ENCODE data around the gene VPS51.
"Not testable (repeated sequence)": the region's sequence is repeated elsewhere in the genome, so short reads cannot be mapped to it uniquely, and the experiment has no call there.

VPS51 gene

DNA sequence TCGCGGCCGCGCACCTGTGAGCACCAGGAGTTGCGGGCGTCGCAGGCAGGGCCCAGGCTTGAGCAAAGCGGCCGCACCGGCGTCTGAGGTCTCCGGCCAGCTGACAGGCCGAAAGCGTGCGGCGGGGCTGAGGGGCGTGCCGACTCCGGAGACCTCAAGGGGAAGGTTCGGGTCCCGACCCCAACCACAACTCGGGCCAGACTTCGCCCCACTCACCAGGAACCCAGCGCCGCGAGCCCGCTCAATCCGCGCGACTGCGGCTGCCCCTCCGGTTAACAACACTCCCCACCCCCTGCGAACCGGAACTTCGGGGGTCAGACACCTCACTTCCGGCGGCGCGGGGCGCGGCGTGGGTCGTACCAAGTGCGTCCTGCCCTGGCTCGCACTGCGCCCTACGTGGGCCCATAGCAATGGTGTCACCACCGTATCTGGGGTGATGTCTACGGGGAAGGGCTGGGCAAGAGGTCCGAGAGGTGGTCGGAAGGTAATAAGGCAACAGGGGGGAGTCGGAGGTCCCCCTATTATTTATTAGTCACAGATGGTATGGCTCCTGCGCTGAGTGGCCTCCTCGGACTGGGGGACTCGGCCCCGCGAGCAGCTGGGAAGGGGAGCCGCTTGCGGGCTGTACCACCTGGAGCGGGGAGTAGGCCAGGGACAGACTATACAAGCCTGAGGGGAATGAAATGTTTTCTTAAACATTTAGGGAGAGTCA is 38.4 kb downstream of the VPS51 start, which contains the start of gene SYVN1:
Gene SYVN1 (minus strand): TSS at position 280 of the 712 bp plus-strand sequence. CDS start 918 bp downstream, outside the sequence.
- H3K4me3 ChIP-seq (ENCODE audit: insufficient read depth, low read depth, low read length) = peak within 1 kb of the TSS; percentile 83
- no peaks in the 10 kb centered on the region for H3K9me3 ChIP-seq (ENCODE audit: control insufficient read depth, low read length)
- peak within 1 kb of the TSS; percentile 96 for H3K27ac ChIP-seq (ENCODE audit: insufficient read depth, low read depth, low read length, poor library complexity, severe bottlenecking)
- H3K4me1 ChIP-seq (ENCODE audit: control insufficient read depth, insufficient read depth, low read length) = peaks cover 11% of the 10 kb centered on the region
- H3K36me3 ChIP-seq (ENCODE audit: control insufficient read depth, insufficient read depth, low read length) = peaks cover 2% of the 10 kb centered on the region
- 0% methylated on average over 60 of the region's 60 CpGs for WGBS, 2 experiments
- no peaks in the 10 kb centered on the region for H3K27me3 ChIP-seq (ENCODE audit: control insufficient read depth, insufficient read depth, low read length, poor library complexity, severe bottlenecking)

DNA sequence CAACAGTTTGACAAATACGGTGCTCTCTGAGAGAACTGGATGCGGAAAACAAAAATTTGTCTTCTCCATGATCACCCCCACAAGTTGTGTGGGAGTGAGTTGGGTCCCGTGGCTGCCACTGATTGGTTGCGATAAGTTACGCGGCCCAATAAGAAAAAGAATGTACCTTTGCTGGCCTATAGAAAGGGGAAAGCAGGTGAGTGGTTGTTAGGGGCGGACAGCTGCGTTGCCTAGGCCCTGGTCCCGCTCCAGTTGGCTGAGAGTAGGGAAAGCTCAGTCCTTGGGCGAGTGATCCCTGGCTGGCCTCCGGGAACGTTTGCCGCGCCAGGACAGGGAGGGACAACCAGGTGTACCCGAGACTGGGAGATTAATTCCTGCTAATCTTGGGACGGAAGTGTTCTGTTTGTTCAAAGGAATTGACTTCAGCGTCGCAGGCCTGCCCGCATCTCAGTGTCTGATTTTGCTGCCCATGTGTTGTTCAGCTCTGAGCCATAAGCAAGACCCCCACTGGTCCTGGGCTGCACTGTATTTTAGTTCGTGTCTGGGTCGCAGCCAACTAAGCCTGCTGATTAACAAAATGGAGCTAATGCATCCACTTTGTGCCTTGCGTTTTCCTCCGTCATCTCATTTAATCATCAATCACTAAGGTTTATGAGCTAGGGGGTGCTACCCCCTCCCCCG is 39.1 kb downstream of the VPS51 start:
- peak overlapping the region; percentile 83 for H3K4me3 ChIP-seq (ENCODE audit: insufficient read depth, low read depth, low read length)
- H3K36me3 ChIP-seq (ENCODE audit: control insufficient read depth, insufficient read depth, low read length) = no peaks in the 10 kb centered on the region
- no peaks in the 10 kb centered on the region for H3K9me3 ChIP-seq (ENCODE audit: control insufficient read depth, low read length)
- no peaks in the 10 kb centered on the region for H3K27me3 ChIP-seq (ENCODE audit: control insufficient read depth, insufficient read depth, low read length, poor library complexity, severe bottlenecking)
- H3K4me1 ChIP-seq (ENCODE audit: control insufficient read depth, insufficient read depth, low read length) = peaks cover 11% of the 10 kb centered on the region
- WGBS, 2 experiments = 9 to 10% methylated on average over 24 of the region's 24 CpGs
- peak overlapping the region; percentile 96 for H3K27ac ChIP-seq (ENCODE audit: insufficient read depth, low read depth, low read length, poor library complexity, severe bottlenecking)

DNA sequence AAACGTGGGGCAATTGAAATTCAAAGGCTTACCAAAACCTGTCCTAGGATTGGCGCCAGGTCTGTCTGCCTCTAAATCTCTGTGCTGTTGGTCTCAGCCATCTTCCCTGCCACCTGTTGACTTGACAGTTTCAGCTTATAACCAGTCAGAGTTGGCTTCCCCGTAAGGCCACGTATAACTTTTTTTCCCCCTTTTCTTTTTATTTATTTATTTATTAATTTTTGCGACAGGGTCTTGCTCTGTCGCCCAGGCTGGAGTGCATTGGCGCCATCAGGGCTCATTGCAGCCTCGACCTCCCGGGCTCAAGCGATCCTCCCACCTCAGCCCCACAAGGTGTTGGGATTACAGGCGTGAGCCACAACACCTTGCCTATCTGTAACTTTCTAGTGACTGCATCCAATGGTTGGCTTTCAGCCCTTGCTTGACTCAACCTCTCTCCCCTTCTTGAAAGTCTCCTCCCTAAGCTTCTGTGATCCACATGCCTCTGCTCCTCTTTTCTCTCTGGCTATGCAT is 39.7 kb downstream of the VPS51 start:
- Histone ChIP-seq H3K9me3 (ENCODE audit: control insufficient read depth, low read length) (no peaks in the 10 kb centered on the region), H3K36me3 (ENCODE audit: control insufficient read depth, insufficient read depth, low read length) (no peaks in the 10 kb centered on the region), H3K4me3 (ENCODE audit: insufficient read depth, low read depth, low read length) (peak overlapping the region; percentile 83), H3K27ac (ENCODE audit: insufficient read depth, low read depth, low read length, poor library complexity, severe bottlenecking) (no peak overlapping the region), H3K27me3 (ENCODE audit: control insufficient read depth, insufficient read depth, low read length, poor library complexity, severe bottlenecking) (peaks cover 4% of the 10 kb centered on the region), H3K4me1 (ENCODE audit: control insufficient read depth, insufficient read depth, low read length) (peaks cover 11% of the 10 kb centered on the region)
- 75 to 78% methylated on average over 11 of the region's 11 CpGs for WGBS, 2 experiments

DNA sequence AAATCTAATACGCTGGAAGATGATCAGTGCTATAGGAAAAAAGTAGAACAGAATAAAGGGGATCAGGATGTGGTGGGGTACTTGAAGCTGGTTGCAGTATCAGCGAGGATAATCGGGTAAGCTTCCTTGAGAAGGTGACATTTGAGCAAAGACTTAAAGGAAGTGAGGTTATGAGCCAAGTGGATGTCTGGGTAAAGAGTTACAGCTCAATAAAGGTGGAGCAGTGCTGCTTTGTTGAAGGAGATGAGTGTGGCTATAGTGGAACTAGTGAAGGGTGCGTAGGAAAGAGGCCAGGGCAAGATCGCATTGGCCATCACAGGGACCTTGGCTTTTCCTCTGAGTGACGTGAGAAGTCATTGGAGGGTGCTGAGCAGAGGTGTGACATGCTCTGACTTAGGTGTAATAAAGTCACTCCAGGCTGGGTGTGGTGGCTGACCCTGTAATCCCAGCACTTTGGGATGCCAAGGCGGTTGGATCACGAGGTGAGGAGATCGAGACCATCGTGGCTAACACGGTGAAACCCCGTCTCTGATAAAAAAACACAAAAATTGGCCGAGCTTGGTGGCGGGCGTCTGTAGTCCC is 40.6 kb downstream of the VPS51 start:
- Histone ChIP-seq H3K27ac (ENCODE audit: insufficient read depth, low read depth, low read length, poor library complexity, severe bottlenecking) (no peak overlapping the region), H3K9me3 (ENCODE audit: control insufficient read depth, low read length) (no peaks in the 10 kb centered on the region), H3K4me1 (ENCODE audit: control insufficient read depth, insufficient read depth, low read length) (peaks cover 11% of the 10 kb centered on the region), H3K36me3 (ENCODE audit: control insufficient read depth, insufficient read depth, low read length) (no peaks in the 10 kb centered on the region), H3K27me3 (ENCODE audit: control insufficient read depth, insufficient read depth, low read length, poor library complexity, severe bottlenecking) (peaks cover 8% of the 10 kb centered on the region), H3K4me3 (ENCODE audit: insufficient read depth, low read depth, low read length) (no peak overlapping the region)
- 91% methylated on average over 15 of the region's 15 CpGs for WGBS, 2 experiments

DNA sequence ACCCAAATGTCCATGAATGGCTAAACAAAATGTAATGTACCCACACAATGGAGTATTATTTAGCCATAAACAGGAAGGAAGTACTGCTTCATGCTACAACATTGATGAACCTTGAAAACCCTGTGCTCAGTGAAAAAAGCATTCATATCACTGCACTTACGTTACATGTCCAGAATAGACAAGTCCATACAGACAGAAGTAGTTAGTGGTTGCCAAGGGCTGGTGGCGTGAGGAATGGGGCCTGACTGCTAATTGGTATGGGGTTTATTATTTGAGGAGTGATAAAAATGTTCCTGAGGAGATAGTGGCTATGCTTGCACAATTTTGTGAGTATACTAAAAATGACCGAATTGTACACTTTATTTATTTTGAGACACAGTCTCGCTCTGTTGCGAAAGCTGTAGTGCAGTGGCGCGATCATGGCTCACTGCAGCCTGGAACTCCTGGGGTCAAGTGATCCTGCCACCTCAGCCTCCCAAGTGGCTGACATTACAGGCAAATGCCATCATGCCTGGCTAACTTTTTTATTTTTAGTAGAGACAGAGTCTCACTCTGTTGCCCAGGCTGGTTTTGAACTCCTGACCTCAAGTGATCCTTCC is 46.0 kb downstream of the VPS51 start:
- 96 to 97% methylated on average over 7 of the region's 7 CpGs for WGBS, 2 experiments
- Histone ChIP-seq H3K36me3 (ENCODE audit: control insufficient read depth, insufficient read depth, low read length) (no peaks in the 10 kb centered on the region), H3K4me3 (ENCODE audit: insufficient read depth, low read depth, low read length) (no peak overlapping the region), H3K4me1 (ENCODE audit: control insufficient read depth, insufficient read depth, low read length) (no peaks in the 10 kb centered on the region), H3K27ac (ENCODE audit: insufficient read depth, low read depth, low read length, poor library complexity, severe bottlenecking) (no peak overlapping the region), H3K9me3 (ENCODE audit: control insufficient read depth, low read length) (no peaks in the 10 kb centered on the region), H3K27me3 (ENCODE audit: control insufficient read depth, insufficient read depth, low read length, poor library complexity, severe bottlenecking) (peaks cover 15% of the 10 kb centered on the region)

DNA sequence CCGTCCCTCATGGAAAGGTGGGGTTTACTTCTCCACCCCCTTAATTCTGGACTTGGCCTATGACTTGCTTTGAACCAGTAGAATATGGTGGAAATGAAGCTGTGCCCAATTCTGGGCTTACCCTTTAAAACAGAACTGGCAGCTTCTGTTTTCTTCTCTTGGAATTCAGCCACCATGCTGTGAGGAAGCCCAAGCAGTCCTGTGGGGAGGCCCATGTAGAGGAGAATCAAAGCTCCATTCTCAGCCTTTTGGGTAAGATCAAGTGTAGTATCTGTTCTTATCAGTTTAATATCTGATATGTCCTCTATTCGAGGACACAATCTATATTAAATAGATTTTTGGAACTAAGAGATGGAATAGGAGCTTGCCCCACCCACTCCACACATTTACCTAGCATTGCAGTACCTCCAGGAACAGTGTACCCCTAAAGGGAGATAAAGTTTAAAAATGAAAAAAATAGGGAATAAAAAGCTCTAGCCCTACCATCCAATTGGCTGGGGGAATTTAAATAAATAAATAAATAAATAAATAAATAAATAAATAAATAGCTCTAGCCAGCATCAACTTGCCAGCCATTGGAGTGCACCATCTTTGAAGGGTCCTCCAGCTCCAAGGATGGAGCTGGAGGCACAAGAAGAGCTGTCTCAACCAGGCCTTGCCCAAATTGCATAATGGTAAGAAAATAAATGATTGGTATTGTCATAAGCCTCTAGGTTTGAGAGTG is 51.5 kb downstream of the VPS51 start:
- no peaks in the 10 kb centered on the region for H3K36me3 ChIP-seq (ENCODE audit: control insufficient read depth, insufficient read depth, low read length)
- H3K27ac ChIP-seq (ENCODE audit: insufficient read depth, low read depth, low read length, poor library complexity, severe bottlenecking) = no peak overlapping the region
- H3K4me3 ChIP-seq (ENCODE audit: insufficient read depth, low read depth, low read length) = no peak overlapping the region
- 90 to 100% methylated on average over 1 of the region's 2 CpGs for WGBS, 2 experiments
- H3K27me3 ChIP-seq (ENCODE audit: control insufficient read depth, insufficient read depth, low read length, poor library complexity, severe bottlenecking) = no peaks in the 10 kb centered on the region
- H3K9me3 ChIP-seq (ENCODE audit: control insufficient read depth, low read length) = no peaks in the 10 kb centered on the region
- H3K4me1 ChIP-seq (ENCODE audit: control insufficient read depth, insufficient read depth, low read length) = no peaks in the 10 kb centered on the region

DNA sequence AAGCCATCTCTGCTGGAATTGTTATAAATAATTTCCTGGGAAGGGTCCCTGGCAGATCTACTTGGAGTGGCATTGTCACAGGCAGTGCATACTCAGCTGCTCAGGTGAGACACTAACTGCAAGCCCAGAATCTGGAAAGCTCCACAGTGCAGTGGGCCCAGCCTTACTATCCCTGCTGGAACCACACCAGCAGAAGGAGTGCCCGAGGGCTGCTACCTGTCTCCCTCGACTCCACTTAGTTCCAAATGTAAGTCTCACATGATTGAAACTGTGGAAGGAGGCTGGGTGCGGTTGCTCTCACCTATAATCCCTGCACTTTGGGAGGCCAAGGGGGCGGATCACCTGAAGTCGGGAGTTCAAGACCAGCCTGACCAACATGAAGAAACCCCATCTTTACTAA is 52.6 kb downstream of the VPS51 start:
- Histone ChIP-seq H3K9me3 (ENCODE audit: control insufficient read depth, low read length) (no peaks in the 10 kb centered on the region), H3K36me3 (ENCODE audit: control insufficient read depth, insufficient read depth, low read length) (no peaks in the 10 kb centered on the region), H3K4me3 (ENCODE audit: insufficient read depth, low read depth, low read length) (no peak overlapping the region), H3K27me3 (ENCODE audit: control insufficient read depth, insufficient read depth, low read length, poor library complexity, severe bottlenecking) (no peaks in the 10 kb centered on the region), H3K4me1 (ENCODE audit: control insufficient read depth, insufficient read depth, low read length) (no peaks in the 10 kb centered on the region), H3K27ac (ENCODE audit: insufficient read depth, low read depth, low read length, poor library complexity, severe bottlenecking) (no peak overlapping the region)
- WGBS, 2 experiments = 86 to 87% methylated on average over 5 of the region's 5 CpGs

DNA sequence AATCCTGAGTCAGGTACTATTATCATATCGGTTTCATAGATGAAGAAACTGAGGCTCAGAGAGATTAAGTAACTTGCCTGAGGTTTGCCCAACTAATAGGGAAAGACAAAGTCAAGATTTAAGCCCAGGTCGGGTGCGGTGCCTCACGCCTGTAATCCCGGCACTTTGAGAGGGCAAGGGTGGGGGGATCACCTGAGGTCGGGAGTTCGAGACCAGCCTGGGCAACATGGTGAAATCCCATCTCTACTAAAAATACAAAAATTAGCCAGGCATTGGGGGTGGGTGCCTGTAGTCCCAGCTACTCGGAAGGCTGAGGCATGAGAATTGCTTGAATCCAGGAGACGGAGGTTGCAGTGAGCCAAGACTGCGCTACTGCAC is 54.1 kb downstream of the VPS51 start:
- 83 to 88% methylated on average over 10 of the region's 10 CpGs for WGBS, 2 experiments
- H3K27ac ChIP-seq (ENCODE audit: insufficient read depth, low read depth, low read length, poor library complexity, severe bottlenecking); H3K9me3 ChIP-seq (ENCODE audit: control insufficient read depth, low read length); H3K4me3 ChIP-seq (ENCODE audit: insufficient read depth, low read depth, low read length); H3K27me3 ChIP-seq (ENCODE audit: control insufficient read depth, insufficient read depth, low read length, poor library complexity, severe bottlenecking); H3K36me3 ChIP-seq (ENCODE audit: control insufficient read depth, insufficient read depth, low read length); H3K4me1 ChIP-seq (ENCODE audit: control insufficient read depth, insufficient read depth, low read length): not testable (repeated sequence)

DNA sequence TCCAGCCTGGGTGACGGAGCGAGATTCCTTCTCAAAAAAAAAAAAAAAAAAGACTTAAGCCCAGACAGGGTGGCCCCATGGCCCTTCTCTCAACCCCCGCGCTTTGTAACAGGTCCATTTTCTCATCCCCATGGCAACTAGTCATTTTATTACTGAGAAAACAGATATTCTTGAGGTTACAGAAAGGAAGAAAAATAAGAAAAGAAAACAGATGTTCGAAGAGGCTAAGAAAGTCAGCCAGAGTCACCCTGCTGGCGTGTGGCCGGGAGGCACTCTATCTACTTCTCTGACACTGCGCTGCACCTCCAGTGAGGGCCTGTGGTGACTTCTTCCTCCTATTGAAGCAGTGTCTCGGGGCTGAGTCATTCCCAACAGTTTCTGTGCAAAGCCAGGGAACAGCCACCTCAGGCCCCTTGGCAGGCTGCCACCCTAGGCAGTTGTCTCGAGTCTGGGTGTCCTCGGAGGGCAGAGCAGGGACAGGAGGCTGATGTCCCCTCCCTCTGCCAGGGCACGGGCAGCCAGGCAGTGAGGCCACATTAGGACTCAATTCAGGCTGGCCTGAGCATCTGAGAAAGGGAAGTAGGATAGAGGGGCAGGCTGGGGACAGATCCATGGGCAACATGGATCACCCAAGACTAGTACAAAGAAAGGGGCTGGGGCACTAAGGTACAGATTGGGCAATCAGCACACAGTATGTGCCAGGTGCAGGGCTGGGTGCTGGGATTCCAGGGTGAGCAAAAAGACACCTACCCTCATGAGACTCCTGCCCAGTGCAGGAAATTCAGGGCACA is 54.7 kb downstream of the VPS51 start:
- WGBS, 2 experiments = 79 to 85% methylated on average over 10 to 12 of the region's 12 CpGs
- no peak overlapping the region for H3K27ac ChIP-seq (ENCODE audit: insufficient read depth, low read depth, low read length, poor library complexity, severe bottlenecking)
- H3K27me3 ChIP-seq (ENCODE audit: control insufficient read depth, insufficient read depth, low read length, poor library complexity, severe bottlenecking) = no peaks in the 10 kb centered on the region

More for the DNA sequence above, 54.7 kb downstream of the VPS51 start:
- Histone ChIP-seq H3K36me3 (ENCODE audit: control insufficient read depth, insufficient read depth, low read length) (no peaks in the 10 kb centered on the region), H3K4me1 (ENCODE audit: control insufficient read depth, insufficient read depth, low read length) (no peaks in the 10 kb centered on the region), H3K4me3 (ENCODE audit: insufficient read depth, low read depth, low read length) (no peak overlapping the region), H3K9me3 (ENCODE audit: control insufficient read depth, low read length) (no peaks in the 10 kb centered on the region)
